G401.6 (cell line): Measurements from ENCODE around the gene SND1.
"Not testable (repeated sequence)": the region's sequence is repeated elsewhere in the genome, so short reads cannot be mapped to it uniquely, and the experiment has no call there.

Experiments used
- FAIRE-seq: peaks from 2 replicates; lab custom pipeline; 2012; peaks lifted over from hg19 to GRCh38; lab: Jason Lieb, UNC

SND1 gene

GRCh38 chr7:127937066-127937680, 285.2 kb downstream of the SND1 start:
- FAIRE-seq, result no peak

DNA sequence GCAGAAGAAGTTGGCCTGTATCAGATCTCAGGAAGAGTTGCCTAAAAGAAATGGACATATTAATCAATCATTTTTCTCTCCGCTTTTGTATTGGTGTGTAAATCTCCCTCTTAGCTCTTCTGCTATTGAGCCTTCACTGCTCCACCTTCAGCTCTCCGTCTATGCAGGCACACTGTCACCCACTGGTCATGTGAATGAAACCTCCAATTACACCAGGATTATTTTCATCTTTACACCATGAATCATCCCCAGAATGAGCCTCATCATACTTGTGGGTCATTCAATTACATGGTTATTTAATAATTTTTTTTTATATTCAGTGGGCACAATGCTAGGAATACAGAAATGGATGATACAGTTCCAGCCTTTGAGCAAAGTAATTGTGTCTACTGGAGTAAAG, 286.6 kb downstream of the SND1 start:
- no peak for FAIRE-seq

- FAIRE-seq, result no peak
Observed at GRCh38 chr7:127940381-127941160, 288.6 kb downstream of the SND1 start.

DNA sequence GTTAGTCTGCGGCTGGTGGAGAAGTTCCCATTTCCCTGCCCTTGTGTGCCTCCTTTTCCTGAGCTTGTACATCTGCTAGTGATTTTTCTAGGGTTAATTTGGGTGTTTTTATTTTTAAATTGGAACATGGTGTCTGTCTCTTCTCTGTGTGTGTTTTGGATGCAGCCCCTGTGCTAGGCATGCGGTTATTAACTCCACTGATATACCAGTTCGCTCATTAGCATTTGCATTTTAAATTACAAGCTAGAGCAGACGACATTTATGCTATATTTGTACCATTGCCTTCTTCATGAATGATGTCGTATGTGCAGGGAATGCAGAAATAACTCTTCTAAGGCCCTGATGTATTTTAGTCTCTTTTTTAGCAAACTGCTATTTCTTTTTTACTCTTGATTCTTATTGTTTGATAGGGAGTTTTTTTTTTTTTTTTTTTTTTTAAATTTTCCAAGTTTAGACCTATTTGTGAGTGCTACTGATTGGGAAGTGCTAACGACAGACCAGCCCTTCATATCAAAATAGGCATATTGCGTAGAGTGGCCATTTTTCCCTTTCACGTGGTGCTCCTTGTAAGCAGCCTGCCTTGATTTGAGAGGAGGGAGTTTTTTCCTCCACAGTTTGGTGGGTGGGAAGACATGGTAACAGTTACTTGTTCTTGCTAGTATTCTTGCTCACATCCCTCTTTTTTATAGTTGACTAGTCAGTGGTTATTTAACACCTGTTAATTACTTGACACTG, 289.6 kb downstream of the SND1 start:
- no peak for FAIRE-seq

GRCh38 chr7:127943541-127944521, 291.8 kb downstream of the SND1 start:
- no peak for FAIRE-seq

DNA sequence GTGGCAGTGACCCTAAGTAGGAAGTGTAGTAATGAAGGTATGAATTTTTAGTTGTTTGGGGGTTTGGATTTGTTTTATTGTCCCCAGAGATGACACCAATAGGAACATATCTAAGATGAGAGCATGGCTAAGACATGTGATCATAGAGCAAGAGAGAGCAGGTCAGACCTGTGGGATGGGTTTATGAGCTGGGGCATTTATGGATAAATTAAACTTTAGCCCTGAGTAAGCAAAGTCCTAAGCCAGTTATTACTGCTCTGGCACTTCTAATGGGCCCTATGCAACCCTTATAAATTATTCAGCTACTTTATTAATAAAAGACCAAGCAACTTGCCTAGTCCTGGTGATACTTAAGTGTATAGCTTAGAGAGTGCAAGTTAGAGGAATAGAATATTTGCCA, 294.1 kb downstream of the SND1 start:
- no peak for FAIRE-seq

DNA sequence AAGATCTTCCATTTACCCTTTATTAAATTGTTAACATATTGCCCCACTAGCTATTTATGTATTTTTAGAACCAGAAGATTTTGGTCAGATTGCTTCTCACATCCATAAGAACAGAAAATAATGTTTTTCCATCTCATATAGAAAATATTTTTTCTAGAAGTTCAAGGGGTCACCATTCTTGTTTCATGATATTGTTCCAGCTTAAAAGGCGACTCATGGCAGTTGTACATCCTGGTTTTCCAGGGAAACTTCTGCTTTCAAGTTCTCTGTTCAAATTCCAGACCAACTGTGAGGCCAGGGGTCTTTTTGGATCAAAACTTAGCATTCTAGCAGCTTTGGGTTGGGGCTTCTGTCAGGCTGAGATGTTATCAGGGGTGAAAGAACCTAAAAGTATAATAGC, 294.9 kb downstream of the SND1 start:
- FAIRE-seq, result no peak

DNA sequence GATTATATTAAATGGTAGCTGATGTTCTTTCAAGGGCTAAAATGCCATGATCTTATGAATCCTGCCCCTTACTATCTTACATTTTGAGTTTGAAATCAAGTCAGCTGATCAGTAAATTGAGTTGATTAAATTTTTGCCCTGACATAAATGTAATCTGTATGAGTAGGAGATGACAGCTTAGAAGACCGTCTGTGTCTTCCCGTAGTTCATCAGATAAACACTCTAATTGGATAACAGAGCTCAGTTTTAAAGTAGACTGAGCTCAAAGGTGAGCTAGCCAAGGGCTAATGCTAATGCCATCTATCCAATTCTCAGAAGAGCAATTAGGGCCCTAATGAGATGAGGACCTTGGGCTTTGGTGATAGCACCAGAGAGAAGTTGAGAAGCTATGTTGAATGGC, 296.3 kb downstream of the SND1 start:
- FAIRE-seq, result no peak

DNA sequence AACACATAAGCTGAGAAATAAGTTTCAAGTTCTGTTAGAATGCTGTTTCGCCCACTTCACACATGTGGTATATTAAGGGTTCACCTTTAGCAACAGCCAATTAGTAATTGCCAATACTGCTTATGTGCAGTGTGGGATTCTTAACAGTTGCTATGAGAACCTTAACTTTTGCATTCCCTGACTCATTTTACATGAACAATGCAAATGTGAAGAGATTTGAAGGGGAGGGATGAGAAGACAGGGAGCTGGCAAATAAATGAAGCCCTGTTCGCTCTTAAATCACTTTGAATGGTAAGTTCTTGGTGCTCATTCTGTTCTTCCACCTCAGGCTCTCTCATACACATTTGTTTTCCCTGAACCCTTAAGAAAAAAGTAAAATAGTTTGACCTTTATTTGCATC, 296.9 kb downstream of the SND1 start:
- FAIRE-seq, result no peak

DNA sequence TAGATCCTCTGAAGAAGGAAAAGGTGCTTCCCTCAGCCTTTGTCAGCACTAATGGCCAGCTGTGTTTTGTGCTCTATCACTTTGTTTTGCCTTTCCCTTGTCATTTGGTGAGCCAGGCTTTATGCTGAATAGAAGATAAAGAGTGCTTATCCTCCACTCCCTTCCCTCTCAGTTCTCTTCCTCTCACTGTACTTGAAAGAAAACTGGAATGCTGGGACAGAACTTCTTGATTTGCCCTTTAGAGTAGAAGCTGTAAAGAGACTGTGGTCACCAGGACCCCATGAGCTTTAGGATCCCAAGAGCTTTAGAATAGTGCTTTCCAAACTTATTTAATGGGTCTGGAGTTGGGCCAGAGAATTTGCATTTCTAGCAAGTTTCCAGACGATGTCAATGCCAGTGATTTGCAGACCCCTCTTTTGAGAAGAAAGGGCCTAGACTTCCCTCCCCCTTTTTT, 297.8 kb downstream of the SND1 start:
- FAIRE-seq, result no peak

- FAIRE-seq, result no peak
Observed at GRCh38 chr7:127950233-127950935, 298.4 kb downstream of the SND1 start.

DNA sequence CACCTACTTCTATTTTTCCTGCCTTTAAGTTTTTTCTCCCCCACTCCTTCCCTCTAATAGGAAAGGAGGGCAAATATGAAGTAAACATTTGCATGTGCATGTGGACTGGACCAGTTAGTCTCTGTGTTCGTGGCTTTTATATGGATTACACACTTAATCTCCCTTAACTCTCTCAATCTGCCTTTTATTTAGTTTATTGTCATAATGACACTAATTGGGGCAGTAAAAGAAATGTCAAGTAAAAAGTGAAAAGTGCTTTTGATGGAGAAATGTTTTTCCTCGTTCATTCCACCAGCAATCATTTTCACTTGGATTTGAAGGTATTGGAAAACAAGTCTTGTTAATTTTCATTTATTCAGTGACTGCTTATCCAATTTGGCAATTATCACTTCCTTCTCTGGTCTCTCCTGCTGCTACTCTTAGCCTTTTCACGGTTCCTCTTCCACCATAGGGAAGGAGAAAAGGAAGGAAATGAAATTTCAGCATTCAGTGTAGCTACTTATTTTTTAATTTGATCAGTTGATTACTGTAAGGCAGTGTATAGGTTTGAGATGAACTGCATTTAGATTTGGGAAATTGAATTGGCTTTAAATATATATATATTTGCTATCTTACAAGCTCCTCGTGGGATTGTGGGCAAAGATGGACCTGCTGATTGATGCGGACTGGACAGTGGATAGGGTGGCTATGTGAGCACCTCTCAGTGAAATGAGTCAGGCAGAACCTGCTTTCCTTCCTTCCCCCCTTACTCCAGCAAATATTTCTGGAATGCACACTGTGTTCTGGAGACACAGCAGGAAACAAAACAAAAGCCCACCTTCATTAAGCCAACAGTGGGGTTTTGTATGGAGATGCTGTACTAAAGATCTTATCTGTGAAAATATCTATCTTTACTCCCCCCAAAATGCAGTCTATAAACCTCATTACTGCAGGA, 301.7 kb downstream of the SND1 start:
- FAIRE-seq, result no peak

GRCh38 chr7:127954357-127954748, 302.4 kb downstream of the SND1 start:
- no peak for FAIRE-seq

DNA sequence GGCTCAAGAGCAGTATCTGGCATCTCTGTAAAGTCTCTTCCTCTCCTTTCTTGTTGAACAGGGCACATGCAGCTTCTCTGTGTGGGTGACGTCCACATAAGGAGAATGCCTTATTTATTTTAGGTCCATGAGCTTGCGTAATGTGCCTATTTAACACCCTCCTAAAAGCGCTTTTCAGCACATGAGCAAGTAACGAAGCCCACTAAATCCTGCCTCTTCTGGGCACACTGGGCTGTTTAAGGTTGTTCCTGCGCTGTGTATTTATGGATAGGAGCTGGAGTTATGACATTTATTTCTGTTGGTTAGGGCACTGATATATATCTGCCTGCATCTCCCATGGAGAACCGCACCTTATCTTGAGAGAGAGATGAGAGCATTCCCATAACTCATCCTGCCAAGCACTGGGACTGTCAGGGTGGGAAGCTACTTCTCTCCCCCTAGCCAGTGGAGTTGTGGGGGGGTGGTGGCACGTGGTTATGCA, 303.1 kb downstream of the SND1 start:
- FAIRE-seq, result no peak

- no peak for FAIRE-seq
Observed at GRCh38 chr7:127957886-127958285, 305.9 kb downstream of the SND1 start.

- FAIRE-seq, result no peak
Observed at GRCh38 chr7:127959770-127960169, 307.8 kb downstream of the SND1 start.

DNA sequence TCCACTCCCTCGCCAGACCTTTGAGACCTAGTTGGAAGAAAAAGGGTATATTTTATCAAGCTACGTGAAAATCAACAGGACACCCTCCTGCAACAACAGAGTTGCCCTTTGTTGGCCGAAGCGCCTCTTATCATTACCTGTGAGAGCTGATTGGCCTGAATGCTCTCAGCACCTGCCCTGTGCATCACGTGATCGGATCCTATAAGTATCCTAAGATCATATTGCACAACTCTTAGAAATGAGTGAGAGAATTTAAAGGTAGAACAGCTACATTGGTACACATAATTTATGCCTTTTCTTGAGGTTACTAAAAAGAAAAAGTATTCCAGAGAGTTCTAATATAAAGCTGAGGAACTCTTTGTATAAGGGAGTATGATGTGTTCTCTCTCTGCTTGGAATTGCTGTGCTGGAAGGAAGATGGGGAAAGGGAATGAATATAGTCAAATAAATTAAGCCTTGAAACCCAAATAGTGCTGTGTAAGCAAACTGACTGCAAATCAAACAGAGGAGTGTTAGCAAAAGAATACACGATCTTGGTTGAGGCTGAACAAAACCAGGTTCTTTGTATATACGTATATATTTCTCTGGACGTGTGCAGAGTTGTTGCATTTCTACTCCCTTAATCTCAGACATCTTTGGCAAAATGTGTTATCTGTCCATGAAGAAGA, 309.9 kb downstream of the SND1 start:
- no peak for FAIRE-seq

DNA sequence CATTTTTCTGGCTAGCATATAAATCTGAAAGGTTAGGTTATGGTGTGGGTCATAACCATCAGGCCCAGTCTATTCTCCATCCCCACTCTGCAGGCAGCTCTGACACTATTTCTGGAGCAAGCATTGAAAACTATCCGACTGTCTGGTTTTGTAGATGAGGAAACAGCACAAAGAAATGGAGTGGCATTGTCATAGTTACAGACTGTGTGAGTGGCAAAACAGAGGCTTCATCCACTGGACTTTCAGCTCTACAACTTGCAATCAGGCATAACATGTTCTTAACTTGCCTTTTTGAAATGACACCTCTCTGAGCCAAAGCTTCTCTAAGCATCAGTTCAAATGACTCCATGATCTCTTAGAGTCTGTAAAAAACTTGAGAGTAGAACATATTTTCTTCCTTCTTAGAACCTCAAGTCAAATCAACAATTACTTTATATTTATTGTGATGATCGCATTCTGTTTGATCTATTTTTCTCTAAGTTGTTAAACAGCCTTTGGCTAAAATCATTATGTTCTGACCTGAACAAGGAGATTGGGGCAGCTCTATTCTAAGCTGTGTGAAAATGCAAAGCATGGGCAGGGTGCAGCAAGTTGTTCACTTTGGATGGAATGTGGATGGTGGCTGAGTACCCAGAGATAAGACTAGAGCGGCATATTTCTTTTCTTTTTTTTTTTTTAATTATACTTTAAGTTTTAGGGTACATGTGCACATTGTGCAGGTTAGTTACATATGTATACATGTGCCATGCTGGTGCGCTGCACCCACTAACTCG, 310.8 kb downstream of the SND1 start:
- FAIRE-seq, result no peak

GRCh38 chr7:127963850-127964249, 311.9 kb downstream of the SND1 start:
- FAIRE-seq, result not testable (repeated sequence)
